CD4-positive, alpha-beta T cell (primary cell): ENCODE results near the gene CHST14. TPM values are rescaled to one million over a fixed set of nuclear protein-coding genes. Genes with fewer than 3 reads are reported as not detected.

Experiments used
- ATAC-seq: fragments of 200-7000 bp; cut with Tn5 transposase; one replicate; pipeline ENCODE4 v1.10.0; 2022; ENCODE audit warnings: mild to moderate bottlenecking; ENCODE audit not compliant: poor library complexity
- CTCF ChIA-PET: fragments of 350-600 bp; sonication (Branson Sonifier 250); formaldehyde crosslinking; loops from one replicate; lab custom pipeline; 2021; ENCODE audit warnings: antibody characterized with exemption, inconsistent platforms; lab: Charles Lee
- POLR2A ChIA-PET: fragments of 350-600 bp; sonication (Branson Sonifier 250); formaldehyde crosslinking; loops from one replicate; lab custom pipeline; 2021; ENCODE audit warnings: antibody characterized with exemption, inconsistent platforms; lab: Charles Lee
- DNase-seq, 14 experiments: peaks; one replicate each; pipeline ENCODE4 v3.0.0-alpha.2; 2013 to 2020; ENCODE audit warnings: mixed read lengths in 2 of 14
- H3K27ac ChIP-seq, 2 donors: one replicate each; pipeline versions ENCODE4 v1.5.1 to v1.7.0; 2013; ENCODE audit warnings: low read length in 2 of 2, low read depth in 1 of 2, mild to moderate bottlenecking in 1 of 2
- H3K27me3 ChIP-seq, 2 experiments: 1 replicate in 1 of 2; 2 replicates in 1 of 2; pipeline versions ENCODE4 v1.6.1 to v1.7.0; 2013; ENCODE audit warnings: low read length in 2 of 2, control low read depth in 1 of 2, mild to moderate bottlenecking in 1 of 2, moderate library complexity in 1 of 2; ENCODE audit not compliant: insufficient read depth in 2 of 2, control insufficient read depth in 1 of 2
- H3K36me3 ChIP-seq: one replicate; pipeline ENCODE4 v1.6.1; 2013; ENCODE audit warnings: low read length, control low read depth; ENCODE audit not compliant: insufficient read depth
- H3K4me1 ChIP-seq: one replicate; pipeline ENCODE4 v1.6.1; 2013; ENCODE audit warnings: low read length, control low read depth; ENCODE audit not compliant: insufficient read depth
- H3K4me3 ChIP-seq: one replicate; pipeline ENCODE4 v1.5.1; 2013; ENCODE audit warnings: mild to moderate bottlenecking, low read length, moderate library complexity
- H3K9me3 ChIP-seq, 2 experiments: 1 replicate in 1 of 2; 2 replicates in 1 of 2; pipeline versions ENCODE4 v1.6.1 to v1.7.0; 2013; ENCODE audit warnings: low read length in 2 of 2, mild to moderate bottlenecking in 2 of 2, control low read depth in 1 of 2, moderate library complexity in 1 of 2; ENCODE audit not compliant: control insufficient read depth in 1 of 2, insufficient read depth in 1 of 2
- H3K27ac Mint-ChIP-seq: one replicate; pipeline ENCODE4 v1.8.0; 2020; ENCODE audit warnings: mixed read lengths
- H3K27me3 Mint-ChIP-seq: one replicate; pipeline ENCODE4 v1.8.0; 2021; ENCODE audit warnings: mixed read lengths
- H3K36me3 Mint-ChIP-seq: one replicate; pipeline ENCODE4 v1.8.0; 2021; ENCODE audit warnings: low read depth, mixed read lengths
- H3K4me1 Mint-ChIP-seq: one replicate; pipeline ENCODE4 v1.8.0; 2021; ENCODE audit warnings: low read depth, mixed read lengths
- H3K4me3 Mint-ChIP-seq: one replicate; pipeline ENCODE4 v1.8.0; 2020; ENCODE audit warnings: mild to moderate bottlenecking, mixed read lengths
- H3K9me3 Mint-ChIP-seq: one replicate; pipeline ENCODE4 v1.8.0; 2020; ENCODE audit warnings: mixed read lengths
- intact Hi-C, 2 experiments: fragments of 100-400 bp; cut with DNase I in 1 of 2; cut with micrococcal nuclease in 1 of 2; formaldehyde crosslinking; loops; one replicate each; pipeline versions ENCODE4 v1.15.1 to v1.9.0; 2023 to 2025; cut with DNase I, micrococcal nuclease
- total RNA-seq, 174 experiments: library from RNA in 2 of 174; stranded (reverse) in 2 of 174; gene quantifications; one replicate each; pipeline ENCODE4 v1.2.3 and lab custom pipeline; 2021 to 2026
- TF ChIP-seq, protein P1 (sequence below): fragments of 200-600 bp; IDR thresholded peaks from one replicate; pipeline ENCODE4 v1.8.0; 2022; ENCODE audit warnings: antibody characterized with exemption, mild to moderate bottlenecking

CHST14 gene
- total RNA-seq, 2 experiments from 2014 or later = 4.6 to 5.1 TPM

DNA sequence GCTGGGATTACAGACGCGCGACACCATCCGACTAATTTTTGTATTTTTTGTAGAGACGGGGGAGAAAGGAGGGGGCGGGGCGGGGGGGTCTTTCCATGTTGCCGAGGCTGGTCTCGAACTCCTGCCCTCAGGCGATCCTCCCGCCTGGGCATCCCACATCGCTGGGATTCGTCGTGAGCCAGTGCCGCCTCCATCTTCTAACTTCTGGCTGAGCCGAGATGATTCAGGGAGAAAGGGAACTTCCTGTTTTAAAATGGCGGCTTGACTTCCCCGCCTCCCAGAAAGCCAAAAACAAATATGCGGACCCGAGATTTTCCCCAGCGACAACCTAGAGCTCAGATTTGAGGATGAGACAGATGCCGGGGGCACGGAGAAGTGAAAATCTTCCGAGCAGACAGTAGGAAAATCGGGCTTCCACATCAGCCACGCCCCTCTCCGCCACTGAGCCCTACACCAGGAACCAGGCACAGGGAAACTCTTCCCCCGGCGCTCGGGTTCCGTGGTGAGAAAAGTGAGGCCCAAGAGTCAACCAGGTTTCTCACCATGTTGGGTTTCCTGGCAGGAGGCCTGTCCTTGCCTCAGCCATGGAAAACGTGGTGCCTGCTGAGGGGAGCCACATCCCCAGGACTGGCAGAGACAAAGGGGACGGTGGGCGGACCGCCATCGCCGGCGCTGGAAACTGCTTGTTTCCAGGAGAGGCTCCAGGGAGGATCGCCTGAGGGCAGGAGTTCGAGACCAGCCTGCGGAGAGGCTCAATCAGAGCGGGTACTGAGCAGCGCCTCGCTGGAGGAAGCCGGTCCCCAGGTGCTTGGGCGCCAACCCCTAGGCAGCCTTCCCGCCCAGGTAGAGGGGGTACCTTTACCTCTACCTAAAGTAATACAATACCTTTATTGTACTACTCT, 18.7 kb downstream of the CHST14 start:
- Mint-ChIP-seq H3K4me3 (no peak overlapping the region), H3K4me1 (peaks cover 18% of the 10 kb centered on the region), H3K36me3 (no peaks in the 10 kb centered on the region), H3K27me3 (peaks cover 5% of the 10 kb centered on the region), H3K27ac (no peak overlapping the region), H3K9me3 (no peaks in the 10 kb centered on the region)
- Histone ChIP-seq H3K4me1 (peaks cover 14% of the 10 kb centered on the region), H3K36me3 (no peaks in the 10 kb centered on the region), H3K9me3 (no peaks in the 10 kb centered on the region), H3K27ac (no peak overlapping the region), H3K27me3 (no peaks in the 10 kb centered on the region), H3K4me3 (no peak overlapping the region)
- DNase-seq = no peak
- ATAC-seq = no peak
- TF ChIP-seq, protein P1, sequence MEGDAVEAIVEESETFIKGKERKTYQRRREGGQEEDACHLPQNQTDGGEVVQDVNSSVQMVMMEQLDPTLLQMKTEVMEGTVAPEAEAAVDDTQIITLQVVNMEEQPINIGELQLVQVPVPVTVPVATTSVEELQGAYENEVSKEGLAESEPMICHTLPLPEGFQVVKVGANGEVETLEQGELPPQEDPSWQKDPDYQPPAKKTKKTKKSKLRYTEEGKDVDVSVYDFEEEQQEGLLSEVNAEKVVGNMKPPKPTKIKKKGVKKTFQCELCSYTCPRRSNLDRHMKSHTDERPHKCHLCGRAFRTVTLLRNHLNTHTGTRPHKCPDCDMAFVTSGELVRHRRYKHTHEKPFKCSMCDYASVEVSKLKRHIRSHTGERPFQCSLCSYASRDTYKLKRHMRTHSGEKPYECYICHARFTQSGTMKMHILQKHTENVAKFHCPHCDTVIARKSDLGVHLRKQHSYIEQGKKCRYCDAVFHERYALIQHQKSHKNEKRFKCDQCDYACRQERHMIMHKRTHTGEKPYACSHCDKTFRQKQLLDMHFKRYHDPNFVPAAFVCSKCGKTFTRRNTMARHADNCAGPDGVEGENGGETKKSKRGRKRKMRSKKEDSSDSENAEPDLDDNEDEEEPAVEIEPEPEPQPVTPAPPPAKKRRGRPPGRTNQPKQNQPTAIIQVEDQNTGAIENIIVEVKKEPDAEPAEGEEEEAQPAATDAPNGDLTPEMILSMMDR = no peak
- ChIA-PET POLR2A (no interaction called here), CTCF (no interaction called here)
- intact Hi-C loops = no loop called here

DNA sequence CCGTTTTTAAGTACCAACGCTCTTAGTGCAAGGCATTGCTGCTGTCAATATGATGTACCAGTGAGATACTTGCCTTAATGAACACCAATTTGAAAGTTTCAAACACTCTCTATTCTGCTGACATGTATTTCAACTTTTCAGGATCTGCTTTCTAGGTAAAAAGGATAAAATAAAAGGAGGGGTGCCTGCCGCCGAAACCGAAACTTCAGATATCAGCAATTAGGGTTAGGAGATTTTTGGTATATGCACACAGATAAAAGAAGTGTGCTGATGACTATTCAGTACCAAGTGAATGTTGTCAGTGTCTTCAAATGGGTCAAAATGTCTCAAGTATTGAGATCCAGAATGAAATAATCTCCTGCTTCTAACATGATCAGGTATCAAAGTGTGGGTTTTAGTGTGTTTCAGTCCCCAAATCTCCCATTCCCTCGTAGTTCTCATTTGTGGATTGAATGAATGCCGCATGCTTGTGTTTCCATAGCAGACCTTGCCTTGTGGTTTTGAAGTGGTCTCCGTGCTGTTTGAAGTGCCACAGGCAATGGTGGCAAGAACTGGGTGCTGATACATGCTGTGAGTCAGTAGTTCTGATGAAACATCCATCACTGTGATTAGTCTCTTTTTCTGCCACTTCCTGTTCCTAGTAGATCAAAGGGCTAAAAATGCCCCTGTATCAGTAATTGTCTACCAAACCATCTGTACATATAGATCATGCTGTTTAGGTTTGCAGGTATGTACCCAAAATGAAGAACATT, 22.5 kb downstream of the CHST14 start:
- intact Hi-C loops = no loop called here
- peaks cover 18% of the 10 kb centered on the region for H3K4me1 Mint-ChIP-seq
- ChIA-PET CTCF (interaction anchor here (1.2 kb wide), 1 partner anchor 71 kb away, joined by 3 read pairs; no protein-coding TSS in a partner anchor), POLR2A (no interaction called here)
- DNase-seq (peak in 9 of 14 experiments; percentile 15 to 74 (median 32)), ATAC-seq (peak; percentile 86)
- Histone ChIP-seq H3K27ac (peak overlapping the region in 1 of 2 donors; percentile 10), H3K27me3 (no peaks in the 10 kb centered on the region), H3K36me3 (no peaks in the 10 kb centered on the region), H3K4me3 (peak overlapping the region; percentile 17), H3K4me1 (peaks cover 14% of the 10 kb centered on the region), H3K9me3 (no peaks in the 10 kb centered on the region)
- no peak overlapping the region for H3K27ac Mint-ChIP-seq
- peak overlapping the region; percentile 34 for H3K4me3 Mint-ChIP-seq
- H3K9me3 Mint-ChIP-seq = no peaks in the 10 kb centered on the region
- no peaks in the 10 kb centered on the region for H3K36me3 Mint-ChIP-seq
- TF ChIP-seq, protein P1 = no peak
- H3K27me3 Mint-ChIP-seq = no peaks in the 10 kb centered on the region

DNA sequence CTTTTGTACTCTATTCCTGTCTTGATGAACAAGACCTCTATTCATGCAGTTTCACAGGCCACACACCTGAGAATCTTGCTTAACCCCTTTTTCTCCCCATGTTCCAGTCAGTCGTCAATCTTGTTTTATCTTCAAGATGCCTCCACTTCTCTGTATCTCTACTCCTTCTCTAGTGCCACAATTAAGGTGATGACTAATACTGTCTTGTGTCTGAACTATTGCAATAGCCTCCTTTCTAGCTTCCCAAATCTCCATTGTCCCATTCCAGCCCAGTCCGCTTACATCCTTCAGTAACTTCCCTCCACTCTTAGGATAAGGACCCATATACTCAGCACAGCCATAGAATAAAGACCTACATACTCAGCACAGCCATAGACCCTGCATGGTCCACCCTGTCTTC, 24.7 kb downstream of the CHST14 start:
- H3K27ac Mint-ChIP-seq = no peak overlapping the region

More for the DNA sequence above, 24.7 kb downstream of the CHST14 start:
- Histone ChIP-seq H3K4me3 (no peak overlapping the region), H3K4me1 (peaks cover 14% of the 10 kb centered on the region), H3K9me3 (no peaks in the 10 kb centered on the region), H3K27ac (no peak overlapping the region), H3K27me3 (no peaks in the 10 kb centered on the region), H3K36me3 (no peaks in the 10 kb centered on the region)
- Mint-ChIP-seq H3K27me3 (no peaks in the 10 kb centered on the region), H3K4me1 (peaks cover 18% of the 10 kb centered on the region), H3K9me3 (no peaks in the 10 kb centered on the region), H3K4me3 (no peak overlapping the region), H3K36me3 (no peaks in the 10 kb centered on the region)
- TF ChIP-seq, protein P1 = no peak
- DNase-seq = no peak
- CTCF ChIA-PET = no interaction called here
- POLR2A ChIA-PET = no interaction called here
- no peak for ATAC-seq
- intact Hi-C loops = no loop called here
